Activated CD4-positive, CD25-positive, alpha-beta regulatory T cell treated with anti-CD3 and anti-CD28 coated beads, Interleukin-2, amount 50 U/mL, for 16 hours (primary cell): ENCODE data around the gene PDLIM4.

Experiments used
- DNase-seq: peaks from one replicate; pipeline ENCODE4 v3.0.0-alpha.2; 2020; ENCODE audit warnings: low read depth, low spot score

PDLIM4 gene

DNA sequence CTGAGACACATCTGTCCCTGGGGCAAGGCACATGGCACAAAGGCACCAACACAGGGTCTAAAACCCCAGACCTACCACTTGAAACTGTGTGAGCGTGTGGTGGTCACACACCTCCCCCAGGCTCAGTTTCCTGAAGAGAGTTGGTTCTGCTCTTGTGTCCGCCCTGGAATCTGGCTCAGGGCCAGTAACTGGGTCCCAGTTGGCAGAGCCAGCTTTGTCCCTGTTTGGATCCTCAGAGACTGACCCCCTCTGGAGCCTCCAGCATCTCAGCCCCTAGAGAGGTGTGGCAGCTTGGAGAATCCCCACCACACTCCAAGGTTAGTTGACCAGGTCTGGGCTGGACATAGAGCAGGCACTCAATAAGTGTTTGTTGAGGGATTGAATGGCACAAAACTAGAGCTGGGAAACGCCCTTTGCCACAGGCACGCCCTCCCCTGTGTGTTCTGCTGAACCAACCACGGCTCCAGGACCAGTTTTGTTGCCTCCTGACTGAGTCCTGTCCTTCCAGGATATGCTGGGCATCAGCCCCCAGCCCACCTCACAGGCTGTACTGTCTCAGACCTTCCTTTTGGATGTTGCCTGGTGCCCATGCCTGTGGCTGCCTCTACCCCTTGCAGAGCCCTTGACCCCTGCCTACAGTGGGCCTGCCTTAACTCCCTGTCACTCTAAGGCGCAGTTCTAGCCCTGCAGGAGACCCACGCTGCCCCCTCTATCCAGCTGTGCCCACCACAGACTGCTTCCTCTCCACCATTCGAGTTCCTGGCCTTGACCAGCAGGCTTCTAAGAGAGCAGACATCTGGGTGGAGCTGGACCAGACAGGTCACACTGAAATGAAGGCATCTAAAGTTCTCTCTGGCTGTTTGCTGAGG, 3.8 kb upstream of the PDLIM4 start:
- no peak for DNase-seq

DNA sequence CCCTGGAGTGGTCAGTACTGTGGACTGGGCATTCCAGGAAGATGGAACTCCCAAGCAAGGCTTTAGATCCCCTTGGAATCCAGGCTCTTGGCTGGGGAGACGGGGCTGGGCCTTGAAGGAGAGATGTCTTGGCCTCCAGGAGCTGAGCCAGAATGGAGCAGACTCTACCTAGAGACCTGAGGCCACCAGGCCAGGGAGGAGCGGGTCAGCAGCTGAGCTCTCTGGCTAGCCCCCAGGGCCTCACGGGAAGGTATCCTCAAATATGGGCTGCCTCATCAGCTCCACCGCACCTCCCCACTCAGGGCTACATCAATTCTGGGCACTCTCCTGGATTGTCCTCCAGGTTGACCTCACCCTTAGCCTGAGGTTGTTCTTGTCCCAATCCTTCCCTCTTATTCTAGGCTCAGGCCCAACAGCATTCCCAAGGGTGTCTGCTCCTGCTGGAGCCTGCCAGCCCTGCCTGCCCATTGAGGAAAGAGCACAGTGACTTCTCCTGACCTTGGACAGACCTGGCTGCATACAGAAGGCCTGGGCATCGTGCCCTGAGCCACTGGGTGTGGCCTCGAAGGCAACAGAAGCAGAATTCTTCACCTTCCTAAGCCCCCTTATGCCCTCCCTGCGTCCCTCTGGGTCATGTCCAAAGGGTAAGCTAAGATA, 3.0 kb upstream of the PDLIM4 start:
- no peak for DNase-seq

DNA sequence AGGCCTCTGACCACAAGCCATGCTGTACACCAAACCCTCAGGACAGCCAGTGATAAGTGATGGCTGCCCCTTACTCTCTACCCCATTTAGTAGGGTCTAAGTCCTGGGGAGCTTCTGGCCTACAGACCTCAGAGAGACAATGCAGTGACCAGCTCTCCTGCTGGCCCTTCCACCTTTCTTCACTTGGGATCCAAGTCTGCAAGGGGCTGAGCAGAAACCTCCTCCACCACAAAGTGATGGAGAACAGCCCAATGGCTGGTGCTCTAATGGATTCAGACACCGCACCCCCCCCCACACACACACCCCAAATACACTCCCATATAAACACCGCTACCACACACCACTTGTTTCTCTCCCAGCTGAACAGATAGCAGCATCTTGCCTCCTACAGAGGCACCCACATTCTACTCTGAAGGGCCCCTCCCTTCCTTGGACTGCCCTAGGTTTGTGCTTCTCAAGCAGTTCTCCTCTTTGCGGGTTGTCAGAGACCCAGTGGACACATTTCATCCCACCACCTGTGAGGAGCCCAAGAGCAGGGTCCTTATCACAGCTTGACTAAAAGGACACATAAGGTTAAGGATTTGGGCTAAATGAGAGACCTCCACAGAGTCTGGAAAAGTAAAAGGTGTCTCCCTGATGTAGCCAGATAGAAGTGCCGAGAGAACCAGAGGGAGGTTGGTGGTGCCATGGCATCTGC, 1.3 kb upstream of the PDLIM4 start:
- no peak for DNase-seq

DNA sequence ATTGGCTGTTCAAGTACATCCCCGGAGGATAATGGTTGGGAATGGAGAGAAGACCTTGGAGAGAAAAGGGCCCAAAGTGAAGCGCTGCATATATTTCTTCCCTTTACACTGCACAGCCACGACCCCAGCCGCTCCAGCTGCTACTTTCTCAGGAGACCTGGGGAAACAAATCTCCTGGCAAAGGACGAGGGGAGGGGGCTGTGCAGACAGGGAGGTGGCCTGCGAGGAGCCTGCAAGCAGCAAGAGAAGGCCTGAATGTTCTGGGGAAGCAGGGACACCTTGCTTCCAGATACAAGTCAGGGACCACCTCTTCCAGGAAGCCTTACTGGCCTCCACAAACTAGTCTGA, 739 bp upstream of the PDLIM4 start:
- no peak for DNase-seq

DNA sequence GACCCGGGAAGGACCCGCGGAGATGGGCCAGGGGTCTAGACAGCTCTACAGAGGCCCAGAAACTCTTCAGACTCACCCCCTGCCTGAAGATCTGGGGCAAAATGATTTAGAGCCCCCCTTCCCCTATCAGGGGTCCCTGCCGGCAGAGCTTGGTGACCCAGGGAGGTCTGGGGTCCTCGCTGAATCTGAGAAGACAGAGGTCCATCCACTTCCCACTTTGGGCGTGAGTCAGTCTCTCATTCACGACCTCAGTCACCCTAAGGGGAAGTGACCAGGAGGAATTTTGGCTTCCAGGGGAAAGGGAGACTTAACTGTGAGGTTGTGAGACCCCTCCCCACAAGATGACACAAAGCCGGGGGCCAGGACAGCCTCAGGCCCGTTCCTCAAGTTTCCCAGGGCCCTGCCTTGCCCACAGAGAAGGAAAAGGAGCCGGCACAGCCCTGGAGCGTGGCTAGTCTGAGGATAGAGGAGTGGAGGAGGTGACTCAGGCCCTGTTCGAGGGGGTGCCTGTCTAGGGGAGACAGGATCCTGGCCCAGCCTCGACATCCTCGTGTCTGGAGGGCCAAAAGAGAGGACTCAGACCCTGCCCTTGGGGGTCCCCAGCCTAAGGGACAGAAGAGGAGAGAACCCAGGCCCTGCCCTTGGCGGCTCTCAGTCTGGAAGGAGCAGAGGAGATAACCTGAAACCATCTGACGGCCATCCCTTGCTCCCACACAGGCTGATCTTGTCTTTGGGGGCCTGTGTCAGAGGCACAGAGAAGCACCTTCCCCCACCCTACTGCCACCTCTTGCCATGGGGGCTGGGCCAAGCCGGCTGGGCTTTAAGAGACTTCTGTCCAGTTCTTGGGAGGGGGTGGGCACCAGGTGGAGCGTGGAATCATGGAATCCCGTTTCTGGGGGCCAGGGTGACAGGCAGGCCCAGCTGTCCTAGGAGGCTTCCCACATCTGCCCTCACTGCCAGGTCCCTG, 889 bp downstream of the PDLIM4 start:
- DNase-seq: no peak

DNA sequence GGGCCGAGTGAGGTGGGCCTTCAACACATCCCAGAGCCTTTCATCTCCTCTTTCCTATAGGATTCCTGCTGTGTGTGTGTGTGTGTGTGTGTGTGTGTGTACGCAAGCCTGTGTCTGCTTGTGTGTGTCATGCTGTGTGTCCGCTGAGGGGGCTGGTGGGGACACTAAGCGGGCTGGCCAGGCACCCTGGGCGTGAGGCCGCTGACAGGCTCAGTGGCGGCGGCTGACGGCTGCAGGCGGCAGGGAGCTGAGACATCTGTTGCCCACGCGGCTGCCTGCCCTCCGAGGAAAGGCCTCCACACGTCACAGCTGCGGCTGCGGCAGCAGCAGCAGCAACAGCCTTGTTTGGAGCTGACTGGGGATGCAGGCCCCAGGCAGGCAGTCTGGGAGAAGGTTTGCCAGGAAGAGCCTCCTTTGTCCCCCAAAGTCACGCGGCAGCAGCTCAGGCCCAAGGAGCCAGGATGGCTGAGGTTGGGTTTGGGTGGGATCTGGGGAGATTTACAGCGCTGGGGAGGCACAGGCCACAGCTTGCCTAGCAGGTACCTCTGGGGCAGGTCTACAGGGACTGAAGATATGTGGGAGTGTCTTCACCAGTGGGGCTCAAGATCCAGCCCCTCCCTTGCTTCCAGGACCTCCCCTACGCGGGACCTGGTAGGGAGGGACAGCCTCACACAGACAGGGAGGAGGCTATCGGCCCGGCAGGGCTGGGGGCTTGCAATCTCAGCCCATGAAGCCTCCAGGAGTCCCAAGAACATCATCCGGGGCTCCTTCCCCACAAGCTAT, 1.8 kb downstream of the PDLIM4 start:
- DNase-seq: no peak

DNA sequence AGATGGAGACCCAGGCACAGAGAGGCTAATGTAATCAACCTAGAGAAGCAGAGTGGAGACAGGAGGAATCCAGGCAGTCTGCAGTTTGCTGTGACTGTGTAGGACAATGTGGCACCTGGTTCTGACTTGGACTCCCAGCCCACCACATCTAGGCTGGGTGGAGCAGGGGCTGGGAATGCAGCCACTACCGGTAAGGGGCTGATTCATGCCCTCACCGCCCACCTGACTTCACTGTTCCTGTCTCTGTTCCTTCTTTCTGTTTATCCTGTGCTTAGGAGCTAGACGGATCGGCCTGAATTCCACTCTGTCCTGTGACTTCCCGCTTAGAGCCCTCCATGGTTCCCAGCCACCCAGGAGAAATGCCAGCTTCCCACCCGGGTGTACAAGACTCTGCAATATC, 2.6 kb downstream of the PDLIM4 start:
- no peak for DNase-seq

DNA sequence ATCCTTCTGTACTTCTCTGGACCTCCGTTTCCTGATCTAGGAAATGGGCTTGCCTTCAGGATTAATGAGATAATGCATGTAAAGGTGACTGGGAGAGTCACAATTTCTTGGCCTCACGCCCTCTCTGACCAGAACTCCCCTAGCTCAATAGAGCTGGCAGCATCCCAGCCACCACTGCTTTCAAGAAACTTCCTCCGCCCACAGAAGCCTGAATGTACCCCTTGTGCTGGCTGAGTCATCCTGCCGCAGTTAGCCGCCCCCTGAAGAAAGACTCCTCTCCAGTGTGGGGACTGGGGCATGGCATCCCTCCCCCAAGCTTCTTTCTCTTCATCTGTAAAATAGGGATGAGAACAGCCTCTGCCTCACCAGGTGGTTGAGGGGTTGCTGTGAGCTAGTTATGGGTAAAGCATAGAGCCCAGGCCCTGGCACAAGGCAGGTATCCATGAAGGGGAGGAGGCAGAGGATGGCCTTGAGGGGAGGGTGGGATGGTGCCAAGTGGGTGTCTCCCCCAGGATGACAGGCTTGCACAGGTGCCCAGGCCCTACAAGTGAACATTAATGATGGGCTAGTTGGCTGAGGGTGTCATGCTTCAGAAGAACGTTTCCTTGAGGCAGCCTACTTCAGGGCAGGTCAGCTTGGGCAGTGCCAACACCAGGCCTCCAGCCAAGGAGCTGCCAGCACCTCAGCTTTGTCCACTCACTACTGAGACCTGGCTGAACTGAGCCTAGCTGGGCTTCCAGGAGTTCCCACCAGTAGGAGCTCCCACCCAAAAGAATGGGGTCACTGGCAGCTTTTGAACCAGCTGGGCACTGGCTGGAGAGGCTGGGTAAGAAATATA, 3.4 kb downstream of the PDLIM4 start:
- DNase-seq: no peak

DNA sequence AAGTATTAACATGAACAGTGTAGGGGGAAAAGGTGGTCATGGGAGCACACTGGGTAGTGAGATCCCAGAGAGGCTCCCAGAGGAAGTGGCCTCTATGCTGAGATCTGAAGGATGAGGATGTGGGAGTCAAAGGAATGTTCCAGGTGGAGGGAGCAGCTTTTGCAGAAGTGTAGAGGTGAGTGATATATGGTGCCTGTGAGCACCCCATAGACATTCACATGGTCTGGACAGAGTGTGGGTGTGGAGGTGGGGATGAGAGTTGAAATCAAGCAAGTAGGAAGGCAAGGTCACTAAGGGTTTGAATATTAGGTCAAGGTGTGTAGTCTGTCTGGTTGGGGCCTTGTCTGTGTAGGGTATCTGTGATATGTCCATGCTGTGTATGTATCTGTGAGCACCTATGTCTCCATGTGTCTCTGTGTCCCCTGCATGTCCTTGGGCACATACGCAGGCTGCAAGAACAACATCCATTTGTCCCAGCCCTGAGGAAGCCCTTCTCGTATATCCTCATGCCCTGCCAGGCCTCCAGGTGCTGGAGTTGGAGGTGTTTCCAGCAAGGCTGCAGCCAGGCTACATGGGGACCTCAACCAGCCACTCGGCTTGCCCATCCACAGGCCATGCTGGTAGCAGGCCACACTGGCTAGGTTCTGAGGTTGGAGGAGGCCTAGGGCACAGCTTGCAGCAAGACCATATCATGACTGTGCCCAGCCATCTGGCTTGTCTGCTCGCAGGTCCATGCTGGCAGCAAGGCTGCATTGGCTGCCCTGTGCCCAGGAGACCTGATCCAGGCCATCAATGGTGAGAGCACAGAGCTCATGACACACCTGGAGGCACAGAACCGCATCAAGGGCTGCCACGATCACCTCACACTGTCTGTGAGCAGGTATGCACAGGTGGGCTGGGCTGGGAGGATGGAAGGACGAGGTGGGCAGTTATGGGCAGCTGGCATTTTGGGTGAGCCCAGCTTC, 4.7 kb downstream of the PDLIM4 start:
- no peak for DNase-seq

DNA sequence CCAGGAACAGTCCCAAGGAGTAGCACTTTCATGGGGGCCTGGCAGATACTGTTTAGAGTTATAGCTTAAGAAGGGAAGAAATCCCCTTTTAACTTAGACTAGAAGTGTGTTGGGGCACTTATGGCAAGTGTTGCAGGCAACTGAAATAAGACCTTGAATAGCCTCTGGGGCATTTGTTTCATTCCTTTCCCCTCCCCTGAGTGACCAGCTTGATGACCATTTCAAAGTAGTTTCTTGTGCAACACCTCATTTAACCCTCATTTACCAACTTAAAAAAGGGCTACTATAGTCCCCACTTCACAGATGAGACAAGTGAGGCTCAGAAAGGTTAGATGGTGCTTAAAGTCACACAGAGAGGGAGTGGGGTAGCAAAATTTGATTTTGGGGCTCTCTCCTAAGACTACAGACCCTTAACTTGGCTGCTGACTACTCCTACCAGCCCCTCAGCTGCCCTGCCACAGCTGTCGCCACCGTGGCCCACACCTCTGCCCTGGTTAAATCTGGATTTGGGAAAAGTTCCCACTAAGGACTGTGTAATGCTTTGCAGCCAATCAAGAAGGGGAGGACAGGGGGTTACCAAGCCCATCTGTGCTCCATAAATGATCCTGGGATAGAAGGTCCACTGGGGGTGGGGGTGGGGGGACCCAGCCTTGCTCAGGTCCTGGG, 5.5 kb downstream of the PDLIM4 start:
- DNase-seq: no peak

DNA sequence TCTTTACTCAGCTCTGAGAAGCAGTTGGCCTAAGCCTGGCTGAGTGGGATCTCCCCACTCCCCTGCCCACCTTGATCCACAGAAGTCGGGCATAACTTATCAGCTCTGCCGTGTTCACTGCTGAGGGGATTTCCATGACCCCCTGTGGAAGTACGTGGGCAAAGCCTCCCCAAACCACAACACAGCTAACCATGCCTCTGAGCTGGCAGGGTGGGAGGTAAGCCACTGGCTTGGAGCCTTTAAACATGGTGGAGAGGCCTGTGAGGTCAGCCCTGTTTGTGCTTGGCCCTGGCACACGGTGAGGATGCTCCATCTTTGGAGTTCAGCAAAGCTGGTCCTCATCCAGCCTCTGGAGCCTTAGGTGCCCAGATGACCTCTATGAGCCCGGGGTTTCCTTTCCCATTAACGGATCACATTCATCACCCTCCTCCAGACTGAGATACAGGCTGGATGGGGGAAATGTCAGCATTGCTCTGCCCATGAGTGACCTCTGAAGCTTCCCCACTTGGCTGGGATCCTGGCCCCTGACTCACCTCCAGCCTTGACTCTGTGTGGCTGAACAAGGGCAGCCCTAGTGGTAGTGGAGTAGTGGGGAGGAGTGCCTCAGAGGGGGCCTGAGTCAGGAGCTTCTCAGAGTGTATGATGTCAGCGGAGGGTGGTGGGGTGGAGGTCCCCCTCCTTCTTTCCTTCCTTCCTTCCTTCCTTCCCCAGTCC, 6.2 kb downstream of the PDLIM4 start:
- no peak for DNase-seq

DNA sequence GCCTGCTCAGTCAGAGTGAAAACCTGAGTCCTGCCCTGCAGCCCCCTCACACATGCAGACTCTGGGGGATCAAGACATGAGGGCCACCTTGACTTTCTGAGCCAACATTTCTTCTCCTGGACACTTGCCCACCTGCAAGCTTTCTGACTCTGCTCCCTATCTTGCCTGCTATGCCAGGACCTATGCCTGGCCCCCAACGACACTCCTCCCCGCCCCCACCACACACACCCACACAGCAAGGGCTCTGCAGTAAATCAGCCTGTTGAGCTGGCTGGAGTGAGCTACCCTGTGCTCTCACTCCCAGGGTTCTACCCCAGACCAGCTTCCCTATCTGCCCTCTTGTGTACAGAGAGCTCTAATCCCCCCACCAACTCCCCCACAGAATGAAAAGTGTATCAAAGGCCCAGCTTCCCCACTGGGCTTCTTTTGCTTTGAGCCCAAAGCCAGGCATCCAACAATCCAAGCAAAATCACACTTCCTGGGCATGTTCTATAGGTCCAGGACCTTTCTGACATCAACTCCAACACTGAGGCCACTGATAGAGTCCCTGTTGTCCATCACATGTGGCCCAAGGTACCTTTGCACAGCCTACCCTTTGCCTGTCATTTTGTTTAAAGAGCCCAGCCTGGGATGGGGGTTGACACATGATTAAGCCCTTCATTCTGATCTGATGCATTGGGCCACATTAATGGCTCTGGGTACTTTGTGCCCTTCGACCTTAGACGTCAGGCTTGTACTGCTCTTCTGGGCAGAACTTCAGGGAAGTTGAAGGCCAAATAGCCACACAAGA, 7.2 kb downstream of the PDLIM4 start:
- DNase-seq: no peak

DNA sequence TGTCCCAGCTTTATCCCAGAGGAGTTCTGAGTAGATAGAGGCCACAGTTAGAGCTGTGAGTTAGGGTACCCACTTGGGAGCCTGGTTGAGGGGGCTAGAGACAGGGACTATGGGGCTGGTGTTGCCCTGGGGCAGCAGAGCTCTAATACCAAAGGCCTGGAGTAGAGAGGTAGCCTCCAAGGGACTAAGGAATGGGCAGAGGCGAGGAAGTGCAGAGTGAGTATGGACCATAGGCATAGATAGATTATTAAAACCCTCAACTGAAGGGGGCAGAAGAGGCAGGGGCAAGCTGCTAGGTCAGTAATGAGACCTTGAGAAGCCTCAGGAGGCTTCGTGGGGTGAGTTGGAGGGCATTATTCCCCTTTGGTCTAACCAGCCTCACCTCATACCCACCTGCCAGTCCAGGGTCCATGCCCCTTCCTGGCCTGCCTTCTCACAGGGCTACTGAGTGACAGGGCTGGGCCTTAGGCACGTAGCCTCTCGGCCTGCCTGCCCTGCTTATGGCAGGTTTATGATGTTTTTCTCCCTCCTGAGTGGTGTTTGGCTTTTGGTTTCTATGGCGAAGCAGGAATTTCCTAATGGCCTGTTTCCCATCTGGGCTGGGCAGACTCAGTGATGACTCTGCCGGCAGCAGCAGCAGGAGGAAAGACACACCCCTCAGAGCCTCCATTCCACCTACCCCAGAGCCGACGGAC, 8.0 kb downstream of the PDLIM4 start:
- no peak for DNase-seq

DNA sequence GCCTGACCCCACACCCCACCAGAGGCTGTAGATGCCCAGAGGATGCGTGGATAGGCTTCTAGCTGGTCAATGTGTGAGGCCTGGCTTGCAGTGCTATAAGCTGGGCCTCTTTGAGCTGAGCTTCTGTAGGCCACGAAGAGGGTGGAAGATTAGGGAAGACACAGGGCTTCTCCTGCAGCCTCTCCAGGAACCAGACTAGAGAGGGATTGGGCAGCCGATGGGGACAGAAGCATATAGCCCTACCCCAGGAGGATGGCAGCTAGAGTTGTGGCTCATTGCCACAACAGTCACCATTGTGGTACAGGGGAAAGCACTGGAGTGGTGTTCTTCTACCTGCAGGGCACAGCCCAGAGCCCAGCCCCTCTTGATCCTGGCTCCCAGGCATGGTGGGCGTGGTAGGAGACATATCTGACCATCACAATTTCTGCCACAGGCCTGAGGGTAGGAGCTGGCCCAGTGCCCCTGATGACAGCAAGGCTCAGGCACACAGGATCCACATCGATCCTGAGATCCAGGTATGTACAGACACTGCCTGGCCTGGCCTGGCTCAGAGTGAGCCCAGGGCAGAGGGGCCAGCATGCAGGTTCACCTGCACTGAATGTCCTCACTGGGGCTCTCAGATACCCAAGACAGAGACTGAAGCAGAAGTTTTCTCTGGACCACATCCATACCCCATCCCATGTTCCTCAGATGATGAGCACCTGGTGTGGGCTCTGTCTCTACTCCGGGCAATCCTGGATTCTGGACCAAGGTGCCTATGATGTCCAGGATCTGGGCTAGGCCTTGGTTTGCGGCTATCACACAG, 8.7 kb downstream of the PDLIM4 start:
- no peak for DNase-seq

DNA sequence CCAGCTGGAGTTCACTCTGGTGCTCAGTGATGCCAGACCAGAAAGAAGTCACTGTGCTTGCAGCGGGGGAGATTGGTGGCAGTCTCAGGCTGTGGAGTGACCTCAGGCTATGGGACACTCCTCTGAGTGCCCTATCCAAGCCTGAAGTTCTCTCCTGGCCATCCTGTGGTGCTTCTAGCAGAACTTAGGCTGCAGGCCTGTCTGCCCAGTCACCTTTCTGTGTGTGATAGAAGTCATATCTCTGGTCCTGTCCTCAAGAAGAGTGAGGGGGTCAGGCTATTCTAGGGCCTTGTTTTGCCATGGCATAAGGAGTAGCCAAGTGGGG, 9.3 kb downstream of the PDLIM4 start:
- DNase-seq: no peak
